Left cardiac atrium (tissue), 4 donors: ENCODE data around the gene RNASE13. TPM values are rescaled to one million over a fixed set of nuclear protein-coding genes. Genes with fewer than 3 reads are reported as not detected.
A peak's percentile ranks its signal among the peaks of the same experiment; 100 is the strongest.
"Not testable (repeated sequence)": the region's sequence is repeated elsewhere in the genome, so short reads cannot be mapped to it uniquely, and the experiment has no call there.

Experiments
- ATAC-seq, 2 donors: fragments of 200-7000 bp; cut with Tn5 transposase; one replicate each; pipeline ENCODE4 v1.9.1; 2020; ENCODE audit warnings: mild to moderate bottlenecking in 2 of 2, moderate library complexity in 2 of 2
- DNase-seq: peaks from one replicate; pipeline ENCODE4 v3.0.0-alpha.2; 2020
- intact Hi-C, 2 donors: fragments of 100-400 bp; cut with DNase I; formaldehyde crosslinking; loops; one replicate each; pipeline versions ENCODE4 v1.14.1 to v1.15.1; 2022 to 2023
- microRNA-seq, 2 donors: library from miRNA; unstranded; fragments of <30 nt; microRNA quantifications; one replicate each; pipeline ENCODE4 v1.2.0, GENCODE V29; 2020
- total RNA-seq, 2 donors: library from RNA; stranded (reverse); fragmentation: NEBNext Ultra II Directional; extraction: Animal tissue kit (Norgen Biotek cat#: 25700); gene quantifications; one replicate each; pipeline ENCODE4 v1.2.1, GENCODE V29; 2021
- donor health status: DM: no; HTN: yes; CAD: no.
- donor health status: DM: no; HTN: yes; CAD: no; lungs with severe emphysema.
- donor health status: DM: yes; HTN: yes; CAD: no.
- donor health status: Dilated cardiomyopathy.

The RNASE13 gene
- total RNA-seq, 2 donors from 2014 or later: not detected

DNA sequence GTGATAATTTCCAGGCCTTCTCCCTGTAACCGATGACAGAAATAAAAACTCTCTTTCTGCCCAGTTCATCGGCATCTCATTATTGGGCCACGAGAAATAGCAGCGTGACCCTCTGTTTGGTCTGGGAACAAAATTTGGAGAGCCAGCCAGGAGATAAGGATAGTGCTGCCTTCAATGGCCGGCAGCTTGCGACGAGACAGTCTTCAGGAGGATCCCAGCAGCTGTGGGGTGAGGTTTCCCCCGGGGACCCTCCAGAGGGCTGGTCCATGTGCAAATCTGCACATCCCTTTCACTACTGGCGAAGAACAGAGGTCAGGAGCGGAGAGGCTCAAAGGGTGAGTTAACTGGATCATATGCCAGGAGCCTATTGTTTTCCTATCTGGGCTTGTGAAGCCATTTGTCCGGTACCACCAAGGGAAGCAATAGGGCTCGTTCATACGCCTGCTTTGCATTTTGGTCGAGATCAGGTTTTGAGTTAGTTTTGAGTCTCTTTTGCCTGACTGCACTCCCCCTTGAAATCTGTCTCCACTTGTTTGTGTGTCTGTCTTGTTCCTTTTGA, 30.7 kb downstream of the RNASE13 start:
- intact Hi-C loops: no loop called here
- ATAC-seq (peak; percentile 64 to 66), DNase-seq (no peak)

GRCh38 chr14:21001218-21001617, 33.4 kb downstream of the RNASE13 start:
- intact Hi-C loops: no loop called here
- ATAC-seq: no peak
- no peak for DNase-seq

DNA sequence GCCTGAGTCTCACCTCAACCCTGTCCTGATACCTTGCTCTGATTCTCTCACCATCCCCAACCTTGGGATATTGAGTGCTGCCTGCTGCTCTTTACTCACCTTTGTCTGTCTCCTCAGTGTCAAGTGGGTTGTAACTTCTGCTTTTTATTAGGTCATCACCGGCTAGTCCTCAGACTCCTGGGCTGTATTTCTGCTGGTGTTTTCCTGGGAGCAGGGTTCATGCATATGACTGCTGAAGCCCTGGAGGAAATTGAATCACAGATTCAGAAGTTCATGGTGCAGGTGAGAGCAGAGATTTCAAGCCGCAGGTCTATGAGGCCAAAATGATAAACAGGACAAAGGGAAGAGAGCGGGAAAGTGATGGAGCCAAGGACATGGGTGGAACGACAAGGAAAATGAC, 35.0 kb downstream of the RNASE13 start:
- intact Hi-C loops: no loop called here
- DNase-seq: no peak
- ATAC-seq: no peak

DNA sequence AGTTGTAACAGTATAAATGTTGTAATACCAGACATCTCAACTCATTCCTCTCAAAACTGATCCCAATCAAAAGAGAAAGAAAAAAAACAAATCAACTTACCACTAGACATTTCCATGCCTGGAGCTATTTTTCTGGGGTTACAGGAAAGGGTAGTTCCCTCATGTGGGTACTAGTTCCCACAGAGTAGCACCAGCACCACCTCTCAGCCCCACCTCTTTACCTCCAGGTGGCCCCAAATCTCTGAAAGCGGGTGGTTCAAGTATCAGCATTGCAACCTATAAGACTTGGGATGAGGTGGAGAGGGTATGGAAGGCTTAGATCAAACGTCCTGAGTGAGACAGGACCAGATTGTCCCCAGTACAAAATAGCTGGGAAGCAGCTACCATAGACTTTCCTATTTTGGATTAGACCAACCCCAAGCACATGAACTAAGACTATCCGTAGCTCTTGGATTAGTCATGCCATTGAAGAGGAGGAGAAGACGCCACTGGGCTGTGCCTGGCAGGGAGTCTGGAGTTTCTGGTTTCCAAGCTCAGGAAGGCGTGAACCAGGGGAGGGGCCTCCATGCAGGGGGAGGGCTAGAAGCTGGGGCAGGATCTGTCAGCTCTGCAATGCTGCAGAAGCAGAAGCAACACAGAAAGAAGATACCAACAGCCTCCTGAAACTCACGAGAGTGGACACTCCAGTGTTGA, 35.8 kb downstream of the RNASE13 start, which contains the start of gene SLC39A2:
Gene SLC39A2, plus strand, starts transcription at position 620 of the 693 bp plus-strand sequence. CDS start 154 bp downstream, outside the sequence.
- DNase-seq (peak; percentile 70), ATAC-seq (peak; percentile 85 to 90)
- intact Hi-C loops: no loop called here

DNA sequence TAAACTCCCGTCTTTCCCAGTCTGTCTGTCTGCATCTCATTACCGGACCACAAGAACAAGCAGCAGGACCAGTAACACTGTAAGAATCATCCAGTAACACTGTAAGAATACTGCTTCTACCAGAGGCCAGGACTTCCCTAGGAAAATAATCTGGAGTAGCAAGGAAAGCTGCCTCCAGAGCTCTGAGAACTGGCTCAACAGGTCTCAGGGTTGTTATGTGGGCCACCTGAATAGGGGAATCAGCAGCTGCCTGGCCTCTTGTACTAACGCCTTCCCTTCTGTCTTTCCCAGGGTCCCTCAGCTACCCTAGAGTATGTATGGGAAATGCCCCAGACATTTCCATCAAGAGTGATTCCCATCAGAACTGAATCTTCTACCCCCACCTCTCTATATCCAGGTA, 36.5 kb downstream of the RNASE13 start:
- ATAC-seq (no peak), DNase-seq (no peak)
- intact Hi-C loops: no loop called here

- DNase-seq: no peak
- intact Hi-C loops: no loop called here
- no peak for ATAC-seq
Observed at GRCh38 chr14:20997564-20997963, 37.0 kb downstream of the RNASE13 start.

DNA sequence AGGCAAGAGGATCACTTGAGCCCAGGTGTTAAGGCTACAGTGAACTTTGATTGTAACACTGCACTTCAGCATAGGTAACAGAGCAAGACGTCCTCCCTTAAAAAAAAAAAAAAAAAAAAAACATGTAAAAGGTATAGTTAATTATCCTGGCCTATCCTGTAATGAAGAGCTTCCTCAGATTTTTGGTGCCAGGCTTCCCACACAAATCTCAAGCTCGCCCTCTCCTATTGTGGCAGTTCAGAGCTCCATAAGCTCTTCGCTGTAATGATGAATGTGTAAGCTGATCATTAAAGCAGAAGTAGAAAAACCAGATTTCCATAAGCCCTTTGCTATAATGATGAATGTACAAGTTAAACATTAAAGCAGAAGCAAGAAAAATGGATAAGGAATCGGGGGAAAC, 37.5 kb downstream of the RNASE13 start:
- no peak for DNase-seq
- ATAC-seq: no peak
- intact Hi-C loops: no loop called here

- intact Hi-C loops: no loop called here
- ATAC-seq (no peak), DNase-seq (no peak)
Observed at GRCh38 chr14:20996521-20996920, 38.1 kb downstream of the RNASE13 start.

GRCh38 chr14:20989787-20990600, 44.6 kb downstream of the RNASE13 start, which contains the start of gene METTL17:
Gene METTL17, plus strand, starts transcription at chr14:20989980. Its CDS starts 23 bp downstream, at chr14:20990003.
- peak; percentile 93 to 95 for ATAC-seq
- peak; percentile 92 for DNase-seq
- intact Hi-C loops: no loop called here

DNA sequence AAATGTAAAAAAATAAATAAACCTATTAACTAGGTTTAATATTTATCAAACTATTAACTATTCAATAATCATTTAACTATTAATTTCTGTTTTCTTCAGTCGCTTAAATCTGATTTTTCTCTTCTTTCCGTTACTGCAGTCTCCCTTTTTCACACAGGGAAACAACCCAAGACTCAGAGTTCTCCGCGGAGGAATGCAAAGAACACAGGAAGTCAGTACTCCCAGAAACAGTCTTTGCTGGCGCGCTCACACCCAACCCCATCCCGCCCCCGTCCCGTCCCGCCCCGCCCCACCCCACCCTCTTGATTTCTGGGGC, 45.2 kb downstream of the RNASE13 start:
- DNase-seq: no peak
- no peak for ATAC-seq
- intact Hi-C loops: no loop called here

GRCh38 chr14:20988717-20989470, 45.7 kb downstream of the RNASE13 start:
- ATAC-seq (peak in 1 of 2 donors; percentile 3), DNase-seq (no peak)
- intact Hi-C loops: no loop called here

- ATAC-seq (peak; percentile 32 to 69), DNase-seq (no peak)
Observed at GRCh38 chr14:20986811-20987210, 47.8 kb downstream of the RNASE13 start.

DNA sequence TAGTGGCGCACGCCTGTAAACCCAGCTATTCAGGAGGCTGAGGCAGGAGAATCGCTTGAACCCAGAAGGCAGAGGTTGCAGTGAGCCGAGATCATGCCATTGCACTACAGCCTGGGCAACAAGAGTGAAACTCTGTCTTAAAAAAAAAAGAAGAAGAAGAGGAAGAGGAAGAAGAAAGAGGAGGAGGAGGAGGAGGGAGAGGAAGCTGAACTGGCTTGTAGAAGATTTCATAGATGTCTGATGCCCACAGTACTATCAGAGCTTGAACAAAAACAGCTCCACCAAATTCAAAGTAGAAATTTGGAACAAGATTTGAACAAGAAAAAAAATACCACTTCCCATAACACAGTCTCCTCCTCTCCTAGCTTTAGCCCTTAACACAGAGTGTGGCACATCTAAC, 49.0 kb downstream of the RNASE13 start:
- DNase-seq, intact Hi-C loops, ATAC-seq: not testable (repeated sequence)

More at GRCh38 chr14:20986811-20987210, 47.8 kb downstream of the RNASE13 start:
- intact Hi-C loops: no loop called here

Small RNA genes within 50 kb of the gene (microRNA-seq; reads per million reads assigned to microRNA genes)
- gene MIR6717: 0 to 0.20 reads per million in 2 donors

Other genes starting within 250 kb of the RNASE13 start
- gene RNASE1, start 232.0 kb downstream of the RNASE13 start, total RNA-seq: 100 to 1,000 TPM; 295 to 632 TPM
- not detected for gene RNASE3, start 143.4 kb downstream of the RNASE13 start, total RNA-seq
- gene RNASE2, start 79.3 kb downstream of the RNASE13 start, total RNA-seq: 1 to 10 TPM; 1.6 to 3.8 TPM
- gene METTL17, start 44.8 kb downstream of the RNASE13 start, total RNA-seq: 10 to 100 TPM; 33.8 to 39.0 TPM
- gene SLC39A2, start 35.5 kb downstream of the RNASE13 start, total RNA-seq: not detected
- 100 to 1,000 TPM; 212 to 215 TPM for gene NDRG2, start 9.7 kb downstream of the RNASE13 start, total RNA-seq
- gene TPPP2, start 4.6 kb downstream of the RNASE13 start, total RNA-seq: 1 to 10 TPM in 1 of 2 donors, under 1 TPM in 1; 0.44 to 1.6 TPM
- not detected for gene RNASE7, start 7.6 kb upstream of the RNASE13 start, total RNA-seq
- gene RNASE8, start 23.0 kb upstream of the RNASE13 start, total RNA-seq: not detected
- 10 to 100 TPM; 24.9 to 25.5 TPM for gene ARHGEF40, start 35.5 kb upstream of the RNASE13 start, total RNA-seq
- gene ZNF219, start 63.8 kb upstream of the RNASE13 start, total RNA-seq: 10 to 100 TPM; 38.3 to 44.4 TPM
- under 1 TPM; 0.26 to 0.82 TPM for gene TMEM253, start 66.3 kb upstream of the RNASE13 start, total RNA-seq
- not detected for gene OR5AU1, start 121.3 kb upstream of the RNASE13 start, total RNA-seq
- 100 to 1,000 TPM; 254 TPM for gene HNRNPC, start 234.6 kb upstream of the RNASE13 start, total RNA-seq
- under 1 TPM; 0.26 to 0.38 TPM for gene RPGRIP1, start 245.3 kb upstream of the RNASE13 start, total RNA-seq